ENCODE data around the gene CD53. TPM values are rescaled to one million over a fixed set of nuclear protein-coding genes. Genes with fewer than 3 reads are reported as not detected.

CD53 gene
- total RNA-seq, 1 donor from 2014 or later: not detected

GRCh38 chr1:110880708-110881374, 7.9 kb downstream of the CD53 start:
- peaks cover 11% of the 10 kb centered on the region for H3K4me1 Mint-ChIP-seq (ENCODE audit: low read depth)
- H3K4me3 Mint-ChIP-seq (ENCODE audit: low read depth): no peak overlapping the region
- H3K9me3 Mint-ChIP-seq (ENCODE audit: low read depth): peaks cover 12% of the 10 kb centered on the region
- H3K27ac Mint-ChIP-seq: no peak overlapping the region
- H3K36me3 Mint-ChIP-seq (ENCODE audit: insufficient read depth): no peaks in the 10 kb centered on the region
- no peak for TF ChIP-seq CTCF (IDR thresholded peaks at IDR 0.05; ENCODE audit: unreplicated experiment)
- no peak for DNase-seq (ENCODE audit: low spot score, unreplicated experiment)
- H3K27me3 Mint-ChIP-seq: no peaks in the 10 kb centered on the region

- no peak for TF ChIP-seq CTCF (IDR thresholded peaks at IDR 0.05; ENCODE audit: unreplicated experiment)
- Mint-ChIP-seq H3K4me1 (ENCODE audit: low read depth) (peaks cover 13% of the 10 kb centered on the region), H3K27ac (no peak overlapping the region), H3K27me3 (no peaks in the 10 kb centered on the region), H3K36me3 (ENCODE audit: insufficient read depth) (no peaks in the 10 kb centered on the region), H3K4me3 (ENCODE audit: low read depth) (no peak overlapping the region), H3K9me3 (ENCODE audit: low read depth) (peaks cover 7% of the 10 kb centered on the region)
- no peak for DNase-seq (ENCODE audit: low spot score, unreplicated experiment)
Measured at GRCh38 chr1:110888049-110888448, 15.1 kb downstream of the CD53 start.

- H3K36me3 Mint-ChIP-seq (ENCODE audit: insufficient read depth): no peaks in the 10 kb centered on the region
- H3K4me1 Mint-ChIP-seq (ENCODE audit: low read depth): peaks cover 13% of the 10 kb centered on the region
- TF ChIP-seq CTCF (IDR thresholded peaks at IDR 0.05; ENCODE audit: unreplicated experiment): no peak
- peaks cover 7% of the 10 kb centered on the region for H3K9me3 Mint-ChIP-seq (ENCODE audit: low read depth)
- H3K27me3 Mint-ChIP-seq: no peaks in the 10 kb centered on the region
- H3K27ac Mint-ChIP-seq: no peak overlapping the region
- DNase-seq (ENCODE audit: low spot score, unreplicated experiment): no peak
- H3K4me3 Mint-ChIP-seq (ENCODE audit: low read depth): no peak overlapping the region
Measured at GRCh38 chr1:110888641-110889040, 15.7 kb downstream of the CD53 start.

GRCh38 chr1:110890474-110891196, 17.7 kb downstream of the CD53 start:
- Mint-ChIP-seq H3K36me3 (ENCODE audit: insufficient read depth) (no peaks in the 10 kb centered on the region), H3K27ac (no peak overlapping the region), H3K4me3 (ENCODE audit: low read depth) (no peak overlapping the region), H3K9me3 (ENCODE audit: low read depth) (peaks cover 4% of the 10 kb centered on the region), H3K4me1 (ENCODE audit: low read depth) (peaks cover 3% of the 10 kb centered on the region), H3K27me3 (no peaks in the 10 kb centered on the region)
- no peak for DNase-seq (ENCODE audit: low spot score, unreplicated experiment)
- no peak for TF ChIP-seq CTCF (IDR thresholded peaks at IDR 0.05; ENCODE audit: unreplicated experiment)

- H3K4me1 Mint-ChIP-seq (ENCODE audit: low read depth): no peaks in the 10 kb centered on the region
- no peak overlapping the region for H3K27ac Mint-ChIP-seq
- no peaks in the 10 kb centered on the region for H3K36me3 Mint-ChIP-seq (ENCODE audit: insufficient read depth)
- TF ChIP-seq CTCF (IDR thresholded peaks at IDR 0.05; ENCODE audit: unreplicated experiment): no peak
- no peaks in the 10 kb centered on the region for H3K9me3 Mint-ChIP-seq (ENCODE audit: low read depth)
- no peak for DNase-seq (ENCODE audit: low spot score, unreplicated experiment)
- no peak overlapping the region for H3K4me3 Mint-ChIP-seq (ENCODE audit: low read depth)
- H3K27me3 Mint-ChIP-seq: no peaks in the 10 kb centered on the region
Measured at GRCh38 chr1:110893908-110894490, 21.1 kb downstream of the CD53 start.
